HEK293T (cell line): ENCODE data around the gene PROSER2.
A peak's percentile ranks its signal among the peaks of the same experiment; 100 is the strongest.
"Not testable (repeated sequence)": the region's sequence is repeated elsewhere in the genome, so short reads cannot be mapped to it uniquely, and the experiment has no call there.

ENCODE experiments used
- CTCF ChIA-PET: fragments of 350-600 bp; formaldehyde crosslinking; extraction: SDS; loops from one replicate; lab custom pipeline; 2021; ENCODE audit warnings: antibody characterized with exemption, inconsistent platforms; lab: Yijun Ruan, JAX
- POLR2A ChIA-PET: fragments of 350-600 bp; formaldehyde crosslinking; extraction: SDS; loops from one replicate; lab custom pipeline; 2020; ENCODE audit warnings: antibody characterized with exemption, inconsistent platforms; lab: Yijun Ruan, JAX
- DNase-seq: peaks from one replicate; pipeline ENCODE4 v3.0.0; 2012; ENCODE audit warnings: mixed read lengths; ENCODE audit errors: extremely low spot score
- ARNT ChIP-seq: fragments of 450-650 bp; IDR thresholded peaks from 2 replicates; pipeline ENCODE4 v1.6.1; 2017; ENCODE audit warnings: mild to moderate bottlenecking
- BHLHE40 ChIP-seq: fragments of 450-650 bp; IDR thresholded peaks from 2 replicates; pipeline ENCODE4 v1.6.1; 2016; ENCODE audit warnings: mild to moderate bottlenecking, moderate library complexity, borderline replicate concordance
- CTBP1 ChIP-seq: fragments of 450-650 bp; IDR thresholded peaks from 2 replicates; pipeline ENCODE4 v1.6.1; 2016; ENCODE audit warnings: borderline replicate concordance
- ELF4 ChIP-seq: fragments of 450-650 bp; IDR thresholded peaks from 2 replicates; pipeline ENCODE4 v1.6.1; 2017; ENCODE audit warnings: antibody characterized with exemption
- FOXA1 ChIP-seq: fragments of 450-650 bp; IDR thresholded peaks from 2 replicates; pipeline ENCODE4 v1.6.1; 2016; ENCODE audit warnings: mild to moderate bottlenecking
- FOXK2 ChIP-seq: fragments of 450-650 bp; IDR thresholded peaks from 2 replicates; pipeline ENCODE4 v1.6.1; 2016; ENCODE audit warnings: mild to moderate bottlenecking
- FOXM1 ChIP-seq: fragments of 450-650 bp; IDR thresholded peaks from 2 replicates; pipeline ENCODE4 v1.6.1; 2017; ENCODE audit warnings: mild to moderate bottlenecking, borderline replicate concordance
- HDGF ChIP-seq: fragments of 450-650 bp; IDR thresholded peaks from 2 replicates; pipeline ENCODE4 v1.6.1; 2017; ENCODE audit warnings: antibody characterized with exemption, borderline replicate concordance
- L3MBTL2 ChIP-seq: fragments of 450-650 bp; conservative IDR thresholded peaks from 2 replicates; pipeline ENCODE4 v1.6.1; 2016; ENCODE audit warnings: mild to moderate bottlenecking
- LEF1 ChIP-seq: fragments of 450-650 bp; IDR thresholded peaks from 2 replicates; pipeline ENCODE4 v1.6.1; 2017; ENCODE audit warnings: mild to moderate bottlenecking, borderline replicate concordance
- NFRKB ChIP-seq: fragments of 450-650 bp; IDR thresholded peaks from 2 replicates; pipeline ENCODE4 v1.6.1; 2016; ENCODE audit warnings: mild to moderate bottlenecking, moderate library complexity
- PKNOX1 ChIP-seq: fragments of 450-650 bp; IDR thresholded peaks from 2 replicates; pipeline ENCODE4 v1.6.1; 2016
- SP1 ChIP-seq: fragments of 450-650 bp; IDR thresholded peaks from 2 replicates; pipeline ENCODE4 v1.6.1; 2017
- SUZ12 ChIP-seq: fragments of 450-650 bp; IDR thresholded peaks from 2 replicates; pipeline ENCODE4 v1.6.1; 2016; ENCODE audit warnings: mild to moderate bottlenecking
- TARDBP ChIP-seq: fragments of 450-650 bp; IDR thresholded peaks from 2 replicates; pipeline ENCODE4 v1.6.1; 2016
- ZNF384 ChIP-seq: fragments of 450-650 bp; IDR thresholded peaks from 2 replicates; pipeline ENCODE4 v1.6.1; 2016

Gene PROSER2

DNA sequence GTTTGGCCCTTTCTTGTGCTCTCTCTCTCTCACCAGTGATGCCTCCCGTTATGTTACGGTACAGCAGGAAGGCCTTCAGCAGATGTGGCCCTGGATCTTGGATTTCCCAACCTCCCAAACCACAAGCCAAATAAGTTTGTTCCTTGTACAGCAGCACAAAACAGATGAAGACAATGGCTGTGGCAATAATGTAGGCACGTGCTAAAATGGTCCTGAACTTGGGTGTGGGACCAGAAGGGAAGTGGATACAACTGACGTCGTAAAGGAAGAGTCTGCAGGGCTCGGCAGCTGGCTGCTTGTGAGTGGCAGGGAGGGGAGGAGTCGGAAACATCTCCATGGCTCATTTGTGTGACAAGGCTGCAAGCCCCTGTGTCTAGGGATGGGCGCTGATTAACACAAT lies 26.8 kb downstream of the PROSER2 start:
- ChIA-PET CTCF (no interaction called here), POLR2A (no interaction called here)
- DNase-seq, result no peak
- no peak for TF ChIP-seq FOXA1
- TF ChIP-seq FOXK2, result no peak
- TF ChIP-seq TARDBP, result no peak
- TF ChIP-seq ZNF384, result no peak
- no peak for TF ChIP-seq SUZ12
- no peak for TF ChIP-seq LEF1
- TF ChIP-seq ELF4, result no peak
- TF ChIP-seq L3MBTL2, result no peak
- TF ChIP-seq FOXM1, result no peak
- TF ChIP-seq ARNT, result no peak
- no peak for TF ChIP-seq NFRKB
- TF ChIP-seq PKNOX1, result no peak
- no peak for TF ChIP-seq CTBP1
- no peak for TF ChIP-seq BHLHE40
- no peak for TF ChIP-seq HDGF
- TF ChIP-seq SP1, result no peak

DNA sequence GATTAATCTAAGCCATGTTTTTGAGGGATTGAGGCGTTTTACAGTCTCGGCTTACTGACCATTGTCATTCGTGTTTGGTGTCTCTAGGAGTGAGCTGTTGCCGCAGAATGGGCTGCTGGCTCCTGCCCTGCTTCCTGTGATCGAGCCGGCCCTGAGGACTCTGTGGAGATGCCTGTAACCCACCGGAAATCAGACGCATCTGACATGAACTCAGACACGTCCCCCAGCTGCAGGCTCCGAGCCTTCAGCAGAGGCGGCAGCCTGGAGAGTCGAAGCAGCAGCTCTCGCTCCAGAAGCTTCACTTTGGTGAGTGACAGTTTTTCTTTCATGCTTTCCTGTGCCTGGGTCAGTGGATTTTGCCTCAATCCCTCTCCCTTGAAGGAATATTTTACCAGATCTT lies 28.8 kb downstream of the PROSER2 start:
- ChIA-PET POLR2A (no interaction called here), CTCF (no interaction called here)
- DNase-seq, result no peak
- TF ChIP-seq HDGF, result no peak
- TF ChIP-seq FOXK2, result no peak
- no peak for TF ChIP-seq ELF4
- no peak for TF ChIP-seq SUZ12
- TF ChIP-seq NFRKB, result no peak
- TF ChIP-seq BHLHE40, result no peak
- no peak for TF ChIP-seq ARNT
- TF ChIP-seq SP1, result no peak

DNA sequence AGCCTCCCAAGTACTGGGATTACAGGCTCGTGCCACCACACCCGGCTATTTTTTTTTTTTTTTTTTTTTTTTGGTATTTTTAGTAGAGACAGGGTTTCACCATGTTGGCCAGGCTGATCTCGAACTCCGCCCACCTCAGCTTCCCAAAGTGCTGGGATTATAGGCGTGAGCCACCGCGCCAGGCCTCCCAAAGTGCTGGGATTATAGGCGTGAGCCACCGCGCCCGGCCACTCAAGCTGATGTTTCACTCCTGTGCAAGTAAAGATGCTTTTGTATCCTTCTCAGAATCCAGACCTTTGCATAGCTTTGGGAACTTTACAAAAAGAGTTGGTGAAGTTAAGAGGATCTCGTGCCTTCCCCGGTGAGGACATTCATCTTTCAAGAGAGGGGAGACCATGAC lies 29.5 kb downstream of the PROSER2 start:
- DNase-seq, POLR2A ChIA-PET: not testable (repeated sequence)
- CTCF ChIA-PET, result interaction anchor here (0.7 kb wide), 1 partner anchor 54 kb away, joined by 3 read pairs; no protein-coding TSS in a partner anchor

DNA sequence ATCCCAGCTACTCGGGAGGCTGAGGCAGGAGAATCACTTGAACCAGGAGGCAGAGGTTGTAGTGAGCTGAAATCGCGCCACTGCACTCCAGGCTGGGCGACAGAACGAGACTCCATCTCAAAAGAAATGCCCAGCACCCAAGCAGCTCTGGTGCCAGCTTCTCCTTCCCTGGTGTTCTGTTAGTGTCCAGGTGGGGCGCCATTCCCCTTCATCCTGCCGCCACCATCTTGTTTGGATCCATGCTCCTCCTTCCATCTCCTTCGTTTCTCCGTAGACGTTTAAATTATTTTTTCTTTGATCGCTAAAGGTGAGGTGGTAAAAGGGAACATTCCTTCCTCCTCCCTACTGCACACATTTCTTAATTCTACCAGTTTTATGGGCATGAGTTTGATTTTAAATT lies 30.3 kb downstream of the PROSER2 start:
- TF ChIP-seq CTBP1 (no peak), LEF1 (no peak), ARNT (no peak), SP1 (no peak), ELF4 (no peak)
- CTCF ChIA-PET, result interaction anchor here (0.6 to 0.7 kb wide), 2 partner anchors 20 to 55 kb away, joined by 3 read pairs; no protein-coding TSS in a partner anchor
- peak; percentile 39 for DNase-seq
- POLR2A ChIA-PET, result no interaction called here

- no peak for DNase-seq
- ChIA-PET POLR2A (no interaction called here), CTCF (interaction anchor here (0.7 kb wide), 1 partner anchor 53 kb away, joined by 3 read pairs; no protein-coding TSS in a partner anchor)
- TF ChIP-seq FOXK2 (no peak), L3MBTL2 (no peak), HDGF (no peak), BHLHE40 (no peak), FOXM1 (no peak), NFRKB (no peak), ELF4 (no peak), ZNF384 (no peak), CTBP1 (no peak), ARNT (no peak), LEF1 (no peak), SP1 (no peak), SUZ12 (no peak), FOXA1 (no peak), TARDBP (no peak), PKNOX1 (no peak)
These were observed 31.1 kb downstream of the PROSER2 start for GRCh38 chr10:11854301-11854700.

- TF ChIP-seq TARDBP (no peak), FOXK2 (no peak), FOXM1 (no peak), NFRKB (no peak), FOXA1 (no peak), ZNF384 (no peak), HDGF (no peak), L3MBTL2 (no peak), PKNOX1 (no peak), ARNT (no peak), ELF4 (no peak), CTBP1 (no peak), SP1 (no peak), LEF1 (no peak), SUZ12 (no peak)
- no peak for DNase-seq
- CTCF ChIA-PET, result no interaction called here
- POLR2A ChIA-PET, result no interaction called here
These were observed 32.9 kb downstream of the PROSER2 start for GRCh38 chr10:11856089-11856488.
